Endodermal cell (in vitro differentiated cells): ENCODE measurements around the gene CACTIN. TPM values are rescaled to one million over a fixed set of nuclear protein-coding genes. Genes with fewer than 3 reads are reported as not detected.

ENCODE experiments used
- DNase-seq: peaks from one replicate; pipeline ENCODE4 v3.0.0-alpha.2; 2017
- H3K27ac ChIP-seq: 2 replicates; pipeline ENCODE4 v1.5.1; 2013; ENCODE audit warnings: mild to moderate bottlenecking, low read depth, low read length, moderate library complexity
- H3K27me3 ChIP-seq: 2 replicates; pipeline ENCODE4 v1.6.1; 2013; ENCODE audit warnings: mild to moderate bottlenecking, low read length, moderate library complexity; ENCODE audit not compliant: insufficient read depth, control insufficient read depth, poor library complexity, severe bottlenecking
- H3K36me3 ChIP-seq: 2 replicates; pipeline ENCODE4 v1.7.0; 2013; ENCODE audit warnings: mild to moderate bottlenecking, low read length, moderate library complexity; ENCODE audit not compliant: control insufficient read depth, insufficient read depth
- H3K4me1 ChIP-seq: one replicate; pipeline ENCODE4 v1.7.0; 2013; ENCODE audit warnings: low read length; ENCODE audit not compliant: control insufficient read depth, insufficient read depth
- H3K4me3 ChIP-seq: 2 replicates; pipeline ENCODE4 v1.5.1; 2013; ENCODE audit warnings: mild to moderate bottlenecking, low read length, moderate library complexity
- H3K9ac ChIP-seq: 2 replicates; pipeline ENCODE4 v1.6.1; 2013; ENCODE audit warnings: mild to moderate bottlenecking, low read length, moderate library complexity; ENCODE audit not compliant: poor library complexity, severe bottlenecking; ENCODE audit errors: extremely low read depth
- H3K9me3 ChIP-seq: 2 replicates; pipeline ENCODE4 v1.6.1; 2013; ENCODE audit warnings: mild to moderate bottlenecking, low read length, moderate library complexity; ENCODE audit not compliant: control insufficient read depth
- H3K27ac Mint-ChIP-seq: 2 replicates; pipeline ENCODE4 v1.8.0; 2020; ENCODE audit warnings: mixed read lengths
- H3K27me3 Mint-ChIP-seq: 2 replicates; pipeline ENCODE4 v1.8.0; 2021; ENCODE audit warnings: mild to moderate bottlenecking, mixed read lengths; ENCODE audit not compliant: insufficient read depth
- H3K36me3 Mint-ChIP-seq: 2 replicates; pipeline ENCODE4 v1.8.0; 2020; ENCODE audit warnings: low read depth, mixed read lengths
- H3K4me1 Mint-ChIP-seq: 2 replicates; pipeline ENCODE4 v1.8.0; 2020; ENCODE audit warnings: mixed read lengths
- H3K4me3 Mint-ChIP-seq: 2 replicates; pipeline ENCODE4 v1.8.0; 2020; ENCODE audit warnings: mild to moderate bottlenecking, moderate library complexity, mixed read lengths
- H3K9me3 Mint-ChIP-seq: 2 replicates; pipeline ENCODE4 v1.8.0; 2020; ENCODE audit warnings: mild to moderate bottlenecking, mixed read lengths
- CTCF ChIP-seq: fragments of 200-600 bp; sonication (generic); conservative IDR thresholded peaks from 2 replicates; pipeline ENCODE4 v1.5.0; 2021; ENCODE audit warnings: antibody characterized with exemption, mild to moderate bottlenecking
- WGBS, 2 experiments: methylation state at CpG; one replicate each; pipeline versions ENCODE4 v1.1.5 to v1.1.7; 2013; ENCODE audit warnings: missing lambda C conversion rate in 2 of 2, mixed read lengths in 1 of 2; ENCODE audit not compliant: insufficient coverage in 1 of 2, insufficient read length in 1 of 2; 5-methylcytosine and 5-hydroxymethylcytosine counted together
- total RNA-seq, 2 donors: library from RNA; stranded (reverse); fragmentation: NEBNext Ultra II Directional in 1 of 2; extraction: Animal tissue kit (Norgen Biotek cat#: 25700) in 1 of 2; gene quantifications; 2 replicates in 1 of 2; 3 replicates in 1 of 2; pipeline ENCODE4 v1.2.1, GENCODE V29; 2021

Gene CACTIN
- total RNA-seq, 2 donors from 2014 or later, result 31.5 to 33.5 TPM

- peak overlapping the region; percentile 24 for H3K27ac Mint-ChIP-seq
- H3K9ac ChIP-seq, result no peak overlapping the region
- no peaks in the 10 kb centered on the region for H3K9me3 ChIP-seq
- H3K4me3 ChIP-seq, result no peak overlapping the region
- H3K36me3 ChIP-seq, result peaks cover 13% of the 10 kb centered on the region
- no peak overlapping the region for H3K4me3 Mint-ChIP-seq
- H3K27me3 Mint-ChIP-seq, result no peaks in the 10 kb centered on the region
- no peak overlapping the region for H3K27ac ChIP-seq
- no peak for TF ChIP-seq CTCF
- no peak for DNase-seq
- 95 to 96% methylated on average over 33 to 55 of the region's 55 CpGs for WGBS, 2 experiments
- H3K36me3 Mint-ChIP-seq, result peaks cover 37% of the 10 kb centered on the region
- no peaks in the 10 kb centered on the region for H3K4me1 ChIP-seq
- H3K4me1 Mint-ChIP-seq, result no peaks in the 10 kb centered on the region
- no peaks in the 10 kb centered on the region for H3K27me3 ChIP-seq
- H3K9me3 Mint-ChIP-seq, result no peaks in the 10 kb centered on the region
Measured at GRCh38 chr19:3638208-3639193, 11.9 kb upstream of the CACTIN start.

- Mint-ChIP-seq H3K36me3 (peaks cover 33% of the 10 kb centered on the region), H3K27me3 (no peaks in the 10 kb centered on the region), H3K4me3 (no peak overlapping the region), H3K9me3 (no peaks in the 10 kb centered on the region), H3K27ac (no peak overlapping the region), H3K4me1 (no peaks in the 10 kb centered on the region)
- Histone ChIP-seq H3K4me3 (no peak overlapping the region), H3K9ac (no peak overlapping the region), H3K9me3 (no peaks in the 10 kb centered on the region), H3K36me3 (peaks cover 13% of the 10 kb centered on the region), H3K4me1 (no peaks in the 10 kb centered on the region), H3K27me3 (no peaks in the 10 kb centered on the region), H3K27ac (no peak overlapping the region)
- DNase-seq, result no peak
- 94 to 96% methylated on average over 14 to 23 of the region's 23 CpGs for WGBS, 2 experiments
- TF ChIP-seq CTCF, result no peak
Measured at GRCh38 chr19:3637621-3638020, 11.0 kb upstream of the CACTIN start.

- no peak overlapping the region for H3K9ac ChIP-seq
- no peaks in the 10 kb centered on the region for H3K4me1 ChIP-seq
- no peak overlapping the region for H3K27ac ChIP-seq
- H3K36me3 Mint-ChIP-seq, result peaks cover 33% of the 10 kb centered on the region
- H3K4me3 ChIP-seq, result no peak overlapping the region
- H3K27ac Mint-ChIP-seq, result no peak overlapping the region
- 94 to 96% methylated on average over 17 to 20 of the region's 20 CpGs for WGBS, 2 experiments
- peaks cover 13% of the 10 kb centered on the region for H3K36me3 ChIP-seq
- H3K4me1 Mint-ChIP-seq, result no peaks in the 10 kb centered on the region
- no peaks in the 10 kb centered on the region for H3K27me3 Mint-ChIP-seq
- H3K9me3 Mint-ChIP-seq, result no peaks in the 10 kb centered on the region
- no peak for TF ChIP-seq CTCF
- H3K9me3 ChIP-seq, result no peaks in the 10 kb centered on the region
- H3K27me3 ChIP-seq, result no peaks in the 10 kb centered on the region
- no peak overlapping the region for H3K4me3 Mint-ChIP-seq
- no peak for DNase-seq
Measured at GRCh38 chr19:3636962-3637361, 10.4 kb upstream of the CACTIN start.
